Stimulated activated CD8-positive, alpha-beta memory T cell treated with anti-CD3 and anti-CD28 coated beads, Interleukin-12 subunit alpha, Interleukin-12 subunit beta, amount 100 ng/mL, for 4 hours (primary cell): ENCODE results near the gene ALCAM.
"Not testable (repeated sequence)": the region's sequence is repeated elsewhere in the genome, so short reads cannot be mapped to it uniquely, and the experiment has no call there.

Experiments used
- DNase-seq: peaks from one replicate; pipeline ENCODE4 v3.0.0-alpha.2; 2020; ENCODE audit warnings: low read depth

Gene ALCAM

GRCh38 chr3:105389759-105390158 lies 23.1 kb downstream of the ALCAM start:
- not testable (repeated sequence) for DNase-seq

GRCh38 chr3:105392598-105392997 lies 25.9 kb downstream of the ALCAM start:
- DNase-seq = not testable (repeated sequence)

- no peak for DNase-seq
These were observed 27.5 kb downstream of the ALCAM start for GRCh38 chr3:105394177-105394576.

- DNase-seq = no peak
These were observed 31.3 kb downstream of the ALCAM start for GRCh38 chr3:105397974-105398373.

- no peak for DNase-seq
These were observed 31.7 kb downstream of the ALCAM start for GRCh38 chr3:105398437-105398836.

- DNase-seq = no peak
These were observed 32.4 kb downstream of the ALCAM start for GRCh38 chr3:105399062-105399461.

- DNase-seq = no peak
These were observed 32.9 kb downstream of the ALCAM start for GRCh38 chr3:105399611-105400010.

GRCh38 chr3:105401254-105401653 lies 34.5 kb downstream of the ALCAM start:
- no peak for DNase-seq

- DNase-seq = no peak
These were observed 35.0 kb downstream of the ALCAM start for GRCh38 chr3:105401691-105402149.

GRCh38 chr3:105402287-105402801 lies 35.6 kb downstream of the ALCAM start:
- DNase-seq = no peak

- not testable (repeated sequence) for DNase-seq
These were observed 36.3 kb downstream of the ALCAM start for GRCh38 chr3:105403034-105403433.

- no peak for DNase-seq
These were observed 39.6 kb downstream of the ALCAM start for GRCh38 chr3:105406268-105406667.

- no peak for DNase-seq
These were observed 42.7 kb downstream of the ALCAM start for GRCh38 chr3:105409364-105409763.

- DNase-seq = no peak
These were observed 46.7 kb downstream of the ALCAM start for GRCh38 chr3:105413343-105413887.

- no peak for DNase-seq
These were observed 48.1 kb downstream of the ALCAM start for GRCh38 chr3:105414841-105415240.

GRCh38 chr3:105415951-105416350 lies 49.2 kb downstream of the ALCAM start:
- no peak for DNase-seq

- no peak for DNase-seq
These were observed 51.0 kb downstream of the ALCAM start for GRCh38 chr3:105417525-105418289.

GRCh38 chr3:105422645-105423044 lies 55.9 kb downstream of the ALCAM start:
- no peak for DNase-seq

GRCh38 chr3:105423397-105423796 lies 56.7 kb downstream of the ALCAM start:
- DNase-seq = no peak

- no peak for DNase-seq
These were observed 57.9 kb downstream of the ALCAM start for GRCh38 chr3:105424412-105425152.

GRCh38 chr3:105425153-105425502 lies 58.4 kb downstream of the ALCAM start:
- DNase-seq = no peak

GRCh38 chr3:105427332-105427731 lies 60.6 kb downstream of the ALCAM start:
- no peak for DNase-seq
